Uterus (tissue), 4 donors: ENCODE data around the gene PIGN. TPM values are rescaled to one million over a fixed set of nuclear protein-coding genes. Genes with fewer than 3 reads are reported as not detected.

Experiments used
- DNase-seq, 2 donors: peaks; one replicate each; pipeline ENCODE4 v3.0.0-alpha.2; 2019 to 2020
- H3K27ac ChIP-seq, 2 donors: fragments of 200-600 bp; sonication (generic); 1 replicate in 1 of 2; 2 replicates in 1 of 2; pipeline ENCODE4 v1.5.1; 2016 to 2018
- H3K27me3 ChIP-seq, 2 donors: fragments of 200-600 bp; sonication (generic); one replicate each; pipeline ENCODE4 v1.5.1; 2018 to 2019; ENCODE audit warnings: control low read depth in 1 of 2
- H3K36me3 ChIP-seq, 2 donors: fragments of 200-600 bp; sonication (generic); one replicate each; pipeline ENCODE4 v1.5.1; 2019; ENCODE audit warnings: control low read depth in 1 of 2
- H3K4me1 ChIP-seq, 2 donors: fragments of 200-600 bp; sonication (generic); one replicate each; pipeline ENCODE4 v1.5.1; 2018 to 2019; ENCODE audit warnings: control low read depth in 1 of 2
- H3K4me3 ChIP-seq, 2 donors: fragments of 200-600 bp; sonication (generic); 1 replicate in 1 of 2; 2 replicates in 1 of 2; pipeline ENCODE4 v1.5.1; 2018 to 2019; ENCODE audit warnings: mild to moderate bottlenecking in 1 of 2
- H3K9me3 ChIP-seq, 2 donors: fragments of 200-600 bp; sonication (generic); one replicate each; pipeline ENCODE4 v1.5.1; 2019; ENCODE audit warnings: control low read depth in 1 of 2
- CTCF ChIP-seq, 4 experiments: fragments of 200-600 bp in 2 of 4; fragments of 450-650 bp in 2 of 4; sonication (generic) in 2 of 4; IDR thresholded peaks; one replicate each; pipeline ENCODE4 v1.5.1; 2016 to 2019; ENCODE audit warnings: antibody characterized with exemption in 4 of 4, mild to moderate bottlenecking in 2 of 4, moderate library complexity in 1 of 4
- POLR2A ChIP-seq, 2 donors: fragments of 450-650 bp; IDR thresholded peaks; one replicate each; pipeline ENCODE4 v1.6.1; 2016; ENCODE audit warnings: antibody characterized with exemption in 2 of 2, mild to moderate bottlenecking in 1 of 2, moderate library complexity in 1 of 2
- intact Hi-C: fragments of 100-400 bp; cut with DNase I; formaldehyde crosslinking; loops from one replicate; pipeline ENCODE4 v1.15.1; 2023; ENCODE audit warnings: low total_unique reads
- total RNA-seq, 4 donors: library from RNA; depleted of rRNA in 3 of 4; stranded (reverse); fragments of >200 nt in 3 of 4; gene quantifications; one replicate each; pipeline versions ENCODE4 v1.1.0 to v1.2.4, GENCODE V29; 2014 to 2023
- donor health status: DM: yes; HTN: yes; CAD: no.

Gene PIGN
- total RNA-seq, 4 donors from 2014 or later: 11.5 to 86.7 (median 30.2) TPM

DNA sequence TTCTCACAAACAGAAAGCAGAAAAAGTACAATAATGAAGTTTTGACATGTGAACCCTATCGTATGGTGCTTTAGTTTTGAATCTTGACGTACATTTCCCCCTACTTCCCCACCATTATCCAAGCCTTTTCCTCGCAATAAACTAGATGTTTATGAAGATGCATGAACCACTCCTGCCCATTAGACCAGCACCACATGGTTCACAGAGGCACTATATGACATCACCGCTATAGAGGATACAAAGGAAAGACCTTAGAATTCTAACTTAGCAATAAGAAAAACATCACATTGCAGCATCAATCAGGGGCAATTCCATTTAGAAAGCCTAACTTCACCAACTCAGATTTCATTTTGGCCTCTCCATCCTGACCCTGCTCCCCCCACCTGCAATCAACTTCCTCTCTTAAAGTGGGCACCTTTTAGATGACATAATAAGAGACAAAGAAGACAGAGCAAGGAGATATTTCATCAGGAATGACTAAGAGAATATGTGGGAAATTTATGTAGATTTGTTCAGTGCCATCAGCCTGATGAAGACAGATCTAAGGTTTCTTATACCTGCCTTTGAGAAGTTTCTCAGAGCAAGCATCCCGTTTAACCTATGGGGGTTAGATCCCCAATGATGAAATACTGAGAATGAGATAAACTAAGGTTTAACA lies 124.9 kb downstream of the PIGN start:
- DNase-seq: no peak
- no peak overlapping the region for H3K27ac ChIP-seq
- H3K4me3 ChIP-seq: no peak overlapping the region
- H3K36me3 ChIP-seq: no peaks in the 10 kb centered on the region
- intact Hi-C loops: no loop called here
- TF ChIP-seq CTCF (IDR thresholded peaks at IDR 0.05) (no peak), POLR2A (IDR thresholded peaks at IDR 0.05) (no peak)
- H3K9me3 ChIP-seq: no peaks in the 10 kb centered on the region
- H3K27me3 ChIP-seq: no peaks in the 10 kb centered on the region
- H3K4me1 ChIP-seq: no peaks in the 10 kb centered on the region

- no peaks in the 10 kb centered on the region for H3K27me3 ChIP-seq
- intact Hi-C loops: no loop called here
- no peaks in the 10 kb centered on the region for H3K36me3 ChIP-seq
- TF ChIP-seq CTCF (IDR thresholded peaks at IDR 0.05) (no peak), POLR2A (IDR thresholded peaks at IDR 0.05) (no peak)
- DNase-seq: no peak
- no peaks in the 10 kb centered on the region for H3K9me3 ChIP-seq
- no peak overlapping the region for H3K4me3 ChIP-seq
- H3K27ac ChIP-seq: no peak overlapping the region
- no peaks in the 10 kb centered on the region for H3K4me1 ChIP-seq
Measured at GRCh38 chr18:62060820-62061219, 126.0 kb downstream of the PIGN start.

- no peak for DNase-seq
- Histone ChIP-seq H3K27me3 (no peaks in the 10 kb centered on the region), H3K4me3 (no peak overlapping the region), H3K4me1 (no peaks in the 10 kb centered on the region), H3K36me3 (no peaks in the 10 kb centered on the region), H3K9me3 (no peaks in the 10 kb centered on the region), H3K27ac (no peak overlapping the region)
- intact Hi-C loops: no loop called here
- TF ChIP-seq POLR2A (IDR thresholded peaks at IDR 0.05): no peak
- TF ChIP-seq CTCF (IDR thresholded peaks at IDR 0.05): no peak
Measured at GRCh38 chr18:62054929-62055498, 131.8 kb downstream of the PIGN start.

- Histone ChIP-seq H3K4me1 (no peaks in the 10 kb centered on the region), H3K9me3 (no peaks in the 10 kb centered on the region), H3K27ac (no peak overlapping the region), H3K4me3 (no peak overlapping the region), H3K36me3 (no peaks in the 10 kb centered on the region), H3K27me3 (no peaks in the 10 kb centered on the region)
- intact Hi-C loops: no loop called here
- TF ChIP-seq CTCF (IDR thresholded peaks at IDR 0.05) (no peak), POLR2A (IDR thresholded peaks at IDR 0.05) (no peak)
- no peak for DNase-seq
Measured at GRCh38 chr18:62048279-62048678, 138.6 kb downstream of the PIGN start.

GRCh38 chr18:62045316-62045715 lies 141.5 kb downstream of the PIGN start:
- Histone ChIP-seq H3K9me3 (no peaks in the 10 kb centered on the region), H3K27me3 (no peaks in the 10 kb centered on the region), H3K27ac (no peak overlapping the region), H3K36me3 (no peaks in the 10 kb centered on the region), H3K4me1 (no peaks in the 10 kb centered on the region), H3K4me3 (no peak overlapping the region)
- no peak for DNase-seq
- intact Hi-C loops: no loop called here
- TF ChIP-seq CTCF (IDR thresholded peaks at IDR 0.05): no peak
